Fibroblast of upper back skin (primary cell): ENCODE measurements around the gene ZNF850.
A peak's percentile ranks its signal among the peaks of the same experiment; 100 is the strongest.
"Not testable (repeated sequence)": the region's sequence is repeated elsewhere in the genome, so short reads cannot be mapped to it uniquely, and the experiment has no call there.

ENCODE experiments used
- DNase-seq: peaks from one replicate; pipeline ENCODE4 v3.0.0-alpha.2; 2013

ZNF850 gene

DNA sequence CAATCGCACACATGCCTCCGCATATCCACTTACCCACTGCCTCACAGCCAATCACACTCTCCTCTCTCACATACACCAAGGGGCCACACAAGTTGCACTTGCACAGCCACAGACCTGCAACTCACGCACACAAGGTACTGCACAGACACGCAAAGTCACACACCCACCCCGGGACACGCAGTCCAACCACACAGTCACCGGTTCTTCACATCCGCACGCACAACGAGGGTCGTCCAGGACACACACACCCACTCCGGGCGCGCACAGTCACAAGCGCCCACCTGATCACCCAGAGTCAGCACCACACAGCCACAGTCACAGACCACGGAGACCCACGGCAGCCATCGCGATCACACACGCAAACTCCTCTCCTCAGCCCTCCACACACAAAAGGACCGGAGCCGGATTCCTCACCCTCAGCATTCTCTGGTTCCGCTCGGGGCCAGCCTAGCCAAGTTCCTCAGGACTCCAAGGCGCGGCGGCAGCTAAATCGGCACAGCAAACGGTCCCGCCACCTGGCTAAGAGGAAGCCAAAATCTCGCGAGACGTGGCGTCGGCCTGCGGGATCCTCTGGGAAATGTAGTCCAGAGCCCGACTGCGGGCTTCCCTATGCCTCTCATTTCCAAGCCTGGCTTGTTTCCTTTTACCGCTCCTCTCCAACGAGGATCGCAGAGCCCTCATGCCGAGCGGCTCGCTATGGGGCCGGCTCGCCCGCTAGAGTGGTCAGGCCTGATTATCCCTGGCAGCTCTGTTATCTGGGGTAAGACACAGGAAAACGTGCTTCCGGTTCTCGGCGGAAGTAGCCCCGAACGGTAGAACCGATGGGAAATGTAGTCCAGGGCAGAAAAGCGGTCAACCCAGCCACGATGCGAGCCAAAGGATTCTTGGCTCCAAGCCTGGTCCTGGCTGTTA, at the start of gene ZNF850:
TSS of gene ZNF850 (minus strand) at position 497 of the 912 bp plus-strand sequence. CDS start 10,201 bp downstream, outside the sequence.
- peak; percentile 93 for DNase-seq

- DNase-seq = no peak
These were observed 49.2 kb upstream of the ZNF850 start for GRCh38 chr19:36821758-36822157.

- no peak for DNase-seq
These were observed 46.6 kb upstream of the ZNF850 start for GRCh38 chr19:36819130-36819630.

DNA sequence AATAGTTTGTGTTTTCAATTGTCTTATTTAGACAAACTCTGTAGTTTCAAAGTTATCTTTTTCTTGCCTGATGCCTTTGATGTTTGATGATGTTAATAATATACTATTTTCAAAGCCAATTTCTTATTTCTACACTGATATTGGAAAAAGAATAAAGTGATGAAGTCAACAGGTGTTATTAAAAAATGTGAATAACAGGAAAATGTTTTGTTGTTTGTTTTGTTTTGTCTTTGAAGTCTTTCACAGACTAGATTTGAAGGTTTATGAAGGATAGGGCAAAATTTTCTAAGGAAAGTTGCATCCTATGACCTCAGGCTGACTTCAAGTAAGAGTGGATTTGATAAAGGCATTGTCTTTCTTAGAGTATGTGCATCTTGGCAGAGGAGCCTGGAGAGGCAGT, 34.4 kb upstream of the ZNF850 start:
- DNase-seq = no peak

DNA sequence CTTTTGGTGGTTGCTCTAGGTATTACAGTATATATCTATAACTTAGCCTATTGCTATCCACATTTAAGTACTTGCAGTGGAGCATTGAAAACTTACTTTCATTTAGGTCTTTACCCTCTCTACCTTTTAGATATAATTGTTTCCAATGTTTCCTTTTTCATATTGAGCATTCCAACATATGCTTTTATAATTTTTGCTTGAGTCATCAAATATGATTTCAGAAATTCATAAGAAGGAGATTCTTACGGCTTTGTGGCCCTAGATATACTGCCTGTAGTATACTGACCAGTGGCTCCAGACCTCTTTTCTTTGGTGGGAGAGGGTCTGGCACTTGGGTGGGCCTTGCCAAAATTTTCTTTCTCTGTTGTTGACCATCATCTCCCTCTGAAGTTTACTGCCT, 32.8 kb upstream of the ZNF850 start:
- no peak for DNase-seq

GRCh38 chr19:36797786-36798108, 25.1 kb upstream of the ZNF850 start:
- no peak for DNase-seq

DNA sequence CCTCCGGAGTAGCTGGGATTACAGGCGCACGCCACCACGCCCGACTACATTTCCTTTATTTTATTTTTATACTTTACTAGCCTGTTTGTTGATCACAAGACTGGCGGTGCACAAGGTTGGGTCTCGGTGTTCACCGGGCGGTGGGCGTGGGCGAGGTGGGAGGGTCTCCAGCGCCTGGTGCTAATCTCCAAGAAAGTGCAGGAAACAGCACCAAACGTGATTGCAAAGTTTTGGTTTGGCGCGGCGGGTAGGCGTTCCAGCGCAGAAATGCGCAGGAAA, 24.0 kb upstream of the ZNF850 start:
- DNase-seq = no peak

DNA sequence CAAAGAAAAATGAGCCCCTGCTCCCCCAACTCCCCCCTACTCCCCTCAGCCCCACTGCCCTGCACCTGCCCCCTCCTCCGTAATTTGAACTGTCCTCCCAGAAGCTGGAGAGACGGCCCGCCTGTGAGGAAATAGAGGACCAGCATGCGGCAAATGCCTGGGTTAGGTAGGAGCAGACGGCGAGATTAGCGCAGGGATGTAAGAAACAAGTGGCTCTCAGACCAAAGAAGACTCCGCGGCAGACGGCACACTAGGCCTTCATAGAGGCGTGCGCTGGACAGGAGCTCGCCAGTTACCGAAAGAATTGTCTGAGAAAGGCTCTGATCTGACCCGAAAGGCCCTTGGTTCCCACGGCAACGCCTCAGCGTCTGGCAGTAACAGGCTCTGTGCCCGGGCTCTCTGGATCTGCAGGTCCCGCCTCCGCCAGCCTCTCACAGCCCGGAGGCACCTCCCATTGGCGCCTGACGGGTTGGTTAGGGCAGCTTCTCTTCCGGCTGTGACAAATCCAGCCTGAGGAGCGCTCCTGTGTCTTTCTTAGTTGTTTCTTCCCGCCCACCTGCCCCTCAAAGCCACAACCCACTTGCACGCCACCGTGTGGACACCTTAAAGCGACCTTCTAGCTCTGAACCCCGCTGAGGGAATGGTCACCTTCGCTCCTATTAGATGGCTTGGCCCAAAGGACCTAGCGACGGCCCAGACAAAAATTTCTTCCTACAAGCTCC, 19.0 kb upstream of the ZNF850 start:
- not testable (repeated sequence) for DNase-seq

DNA sequence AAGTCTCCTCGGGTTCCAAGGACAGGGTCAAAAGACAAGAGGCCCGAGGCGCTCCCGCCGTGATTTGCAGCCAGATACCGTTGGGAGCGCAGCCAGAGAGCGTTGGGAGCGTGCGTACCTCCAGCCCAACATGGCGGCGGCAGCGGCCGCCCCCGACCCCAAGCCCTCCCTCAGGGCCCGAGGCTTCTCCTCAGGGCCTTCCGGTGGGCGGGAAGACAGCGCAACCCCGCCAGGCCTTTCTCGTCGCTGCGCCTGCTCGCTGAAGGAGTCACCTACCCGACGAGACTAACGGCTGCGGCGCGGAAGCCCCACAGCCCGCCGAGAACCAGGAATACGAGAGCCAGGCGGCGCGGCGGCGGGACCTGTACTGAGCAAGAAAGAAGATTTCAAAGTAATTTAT, 3.2 kb upstream of the ZNF850 start:
- no peak for DNase-seq

GRCh38 chr19:36773223-36773579, 594 bp upstream of the ZNF850 start:
- DNase-seq = no peak

- peak; percentile 60 for DNase-seq
These were observed 1.1 kb downstream of the ZNF850 start for GRCh38 chr19:36771261-36772231.

- DNase-seq = no peak
These were observed 22.4 kb downstream of the ZNF850 start for GRCh38 chr19:36750066-36750691.

DNA sequence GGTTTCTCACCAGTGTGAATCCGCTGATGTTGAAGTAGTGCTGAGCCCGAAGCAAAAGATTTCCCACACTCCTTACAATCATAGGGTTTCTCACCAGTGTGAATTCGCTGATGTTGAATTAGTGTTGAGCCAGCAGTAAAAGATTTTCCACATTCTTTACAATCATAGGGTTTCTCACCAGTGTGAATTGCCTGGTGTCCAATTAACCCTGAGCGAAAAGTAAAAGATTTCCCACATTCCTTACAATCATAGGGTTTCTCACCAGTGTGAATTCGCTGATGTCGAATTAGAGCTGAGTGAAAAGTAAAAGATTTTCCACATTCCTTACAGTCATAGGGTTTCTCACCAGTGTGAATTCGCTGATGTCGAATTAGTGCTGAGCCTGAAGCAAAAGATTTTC, 23.0 kb downstream of the ZNF850 start:
- not testable (repeated sequence) for DNase-seq

DNA sequence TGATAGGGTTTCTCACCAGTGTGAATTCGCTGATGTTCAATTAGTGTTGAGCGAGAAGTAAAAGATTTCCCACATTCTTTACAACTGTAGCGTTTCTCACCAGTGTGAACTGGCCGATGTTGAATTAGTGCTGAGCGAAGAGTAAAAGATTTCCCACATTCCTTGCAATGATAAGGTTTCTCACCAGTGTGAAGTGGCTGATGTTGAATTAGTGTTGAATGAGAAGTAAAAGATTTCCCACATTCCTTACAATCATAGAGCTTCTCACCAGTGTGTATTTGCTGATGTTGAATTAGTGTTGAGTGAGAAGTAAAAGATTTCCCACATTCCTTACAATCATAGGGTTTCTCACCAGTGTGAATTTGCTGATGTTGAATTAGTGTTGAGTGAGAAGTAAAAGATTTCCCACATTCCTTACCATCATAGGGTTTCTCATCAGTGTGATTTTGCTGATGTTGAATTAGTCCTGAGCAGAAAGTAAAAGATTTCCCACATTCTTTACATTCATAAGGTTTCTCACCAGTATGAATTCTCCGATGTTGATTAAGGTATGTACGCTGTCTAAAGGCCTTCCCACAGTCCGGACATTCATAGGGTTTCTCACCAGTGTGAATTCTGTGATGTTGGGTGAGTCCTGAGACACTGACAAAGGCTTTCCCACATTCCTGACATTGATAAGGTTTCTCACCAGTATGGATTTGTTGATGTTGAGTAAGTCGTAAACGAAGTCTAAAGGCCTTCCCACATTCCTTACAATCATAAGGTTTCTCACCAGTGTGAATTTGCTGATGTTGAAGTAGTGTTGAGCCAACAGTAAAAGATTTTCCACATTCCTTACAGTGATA, 24.0 kb downstream of the ZNF850 start:
- DNase-seq = no peak

DNA sequence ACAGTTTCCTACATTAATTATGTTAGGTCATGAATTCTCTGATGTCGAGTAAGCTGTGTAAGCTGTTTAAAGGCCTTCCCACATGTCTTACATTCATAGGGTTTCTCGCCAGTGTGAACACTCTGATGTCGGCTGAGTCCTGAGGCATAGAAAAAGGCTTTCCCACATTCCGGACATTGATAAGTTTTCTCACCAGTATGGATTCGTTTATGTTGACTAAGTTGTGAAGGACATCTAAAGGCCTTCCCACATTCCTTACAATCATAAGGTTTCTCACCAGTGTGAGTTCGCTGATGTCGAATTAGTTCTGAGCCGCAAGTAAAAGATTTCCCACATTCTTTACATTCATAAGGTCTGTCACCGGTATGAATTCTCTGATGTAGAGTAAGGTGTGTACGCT, 24.9 kb downstream of the ZNF850 start:
- no peak for DNase-seq

DNA sequence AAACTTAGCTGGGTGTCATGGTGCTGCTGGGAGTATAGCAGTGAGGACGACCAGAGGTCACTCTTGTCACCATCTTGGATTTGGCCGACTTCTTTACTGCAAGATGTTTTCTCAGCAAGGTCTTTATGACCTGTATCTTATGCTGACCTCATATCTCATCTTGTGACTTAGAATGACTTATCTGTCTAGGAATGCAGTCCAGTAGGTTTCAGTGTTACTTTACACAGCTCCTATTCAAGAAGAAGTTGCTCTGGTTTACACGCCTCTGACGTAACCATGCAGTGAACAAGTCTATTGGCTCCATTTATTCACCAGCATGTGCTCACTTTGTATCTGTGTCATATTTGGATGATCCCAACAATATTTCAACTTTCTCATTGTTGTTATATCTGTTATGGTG, 26.7 kb downstream of the ZNF850 start:
- DNase-seq = no peak

GRCh38 chr19:36736166-36736565, 36.4 kb downstream of the ZNF850 start:
- DNase-seq = not testable (repeated sequence)

DNA sequence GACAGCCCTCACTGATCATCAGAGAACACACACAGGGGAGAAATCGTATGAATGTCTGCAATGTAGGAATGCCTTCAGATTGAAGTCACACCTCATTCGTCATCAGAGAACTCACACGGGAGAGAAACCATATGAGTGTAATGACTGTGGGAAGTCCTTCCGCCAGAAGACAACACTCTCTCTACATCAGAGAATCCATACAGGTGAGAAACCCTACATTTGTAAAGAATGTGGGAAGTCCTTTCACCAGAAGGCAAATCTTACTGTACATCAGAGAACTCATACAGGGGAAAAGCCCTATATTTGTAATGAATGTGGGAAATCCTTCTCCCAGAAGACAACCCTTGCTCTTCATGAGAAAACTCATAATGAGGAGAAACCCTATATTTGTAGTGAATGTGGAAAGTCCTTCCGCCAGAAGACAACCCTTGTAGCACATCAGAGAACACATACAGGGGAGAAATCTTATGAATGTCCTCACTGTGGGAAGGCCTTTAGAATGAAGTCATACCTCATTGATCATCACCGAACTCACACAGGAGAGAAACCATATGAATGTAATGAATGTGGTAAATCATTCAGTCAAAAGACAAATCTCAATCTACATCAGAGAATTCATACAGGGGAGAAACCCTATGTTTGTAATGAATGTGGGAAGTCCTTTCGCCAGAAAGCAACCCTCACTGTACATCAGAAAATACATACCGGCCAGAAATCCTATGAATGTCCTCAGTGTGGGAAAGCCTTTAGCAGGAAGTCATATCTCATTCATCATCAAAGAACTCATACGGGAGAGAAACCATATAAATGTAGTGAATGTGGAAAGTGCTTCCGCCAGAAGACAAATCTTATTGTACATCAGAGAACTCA, 52.7 kb downstream of the ZNF850 start:
- no peak for DNase-seq

DNA sequence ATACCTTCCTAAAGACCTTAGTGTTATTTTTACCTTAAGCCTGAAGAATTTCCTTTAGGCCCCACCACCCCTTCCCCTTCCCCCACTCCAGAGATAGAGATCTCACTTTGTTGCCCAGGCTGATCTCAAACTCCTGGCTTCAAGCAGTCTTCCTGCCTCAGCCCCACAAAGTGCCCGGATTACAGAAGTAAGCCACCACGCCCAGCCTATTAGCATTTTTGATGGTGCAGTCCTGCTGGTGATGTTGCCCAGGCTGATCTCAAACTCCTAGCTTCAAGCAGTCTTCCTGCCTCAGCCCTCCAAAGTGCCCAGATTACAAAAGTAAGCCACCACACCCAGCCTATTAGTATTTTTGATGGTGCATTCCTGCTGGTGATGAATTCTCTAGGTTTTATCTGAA, 63.2 kb downstream of the ZNF850 start:
- no peak for DNase-seq

GRCh38 chr19:36707134-36707533, 65.5 kb downstream of the ZNF850 start:
- no peak for DNase-seq

- no peak for DNase-seq
These were observed 84.5 kb downstream of the ZNF850 start for GRCh38 chr19:36688058-36688457.
